HepG2 (cell line): ENCODE data around the gene RAD50. TPM values are rescaled to one million over a fixed set of nuclear protein-coding genes. Genes with fewer than 3 reads are reported as not detected.

Experiments
- ATAC-seq: fragments of 200-7000 bp; cut with Tn5 transposase; 3 replicates; pipeline ENCODE4 v1.9.1; 2020; ENCODE audit warnings: mild to moderate bottlenecking, moderate library complexity
- BruUV-seq: library from RNA; stranded (reverse); fragments of 400-500 nt; replicated peaks from 2 replicates; lab custom pipeline; 2021; lab: Mats Ljungman, UMichigan
- CTCF ChIA-PET: fragments of 300-600 bp; formaldehyde crosslinking; extraction: SDS; loops from one replicate; lab custom pipeline; 2021; ENCODE audit warnings: low total read pairs, inconsistent platforms, low intra/inter-chr PET ratio; lab: Yijun Ruan, JAX
- POLR2A ChIA-PET: fragments of 350-600 bp; sonication (Branson Sonifier 250); formaldehyde crosslinking; loops from one replicate; lab custom pipeline; 2020; ENCODE audit warnings: antibody characterized with exemption, inconsistent platforms; lab: Yijun Ruan, JAX
- DNase-seq: peaks from one replicate; pipeline ENCODE4 v3.0.0-alpha.2; 2015; ENCODE audit warnings: low spot score
- FAIRE-seq: peaks from 3 replicates; lab custom pipeline; 2011; peaks lifted over from hg19 to GRCh38; lab: Jason Lieb, UNC
- H2AFZ ChIP-seq: one replicate; pipeline ENCODE4 v1.6.1; 2011; ENCODE audit warnings: low read length, inconsistent platforms
- H3K27ac ChIP-seq: fragments of 300-600 bp; 3 replicates; pipeline ENCODE4 v1.8.0; 2011; ENCODE audit warnings: mixed run types, mild to moderate bottlenecking, mixed read lengths, low read length, inconsistent platforms; ENCODE audit not compliant: insufficient read depth; ENCODE audit errors: extremely low read length
- H3K27me3 ChIP-seq, 2 experiments: fragments of 200-600 bp in 1 of 2; 2 replicates in 1 of 2; 3 replicates in 1 of 2; pipeline versions ENCODE4 v1.6.0 to v1.8.0; 2011; ENCODE audit warnings: low read length in 2 of 2, mild to moderate bottlenecking in 2 of 2, moderate library complexity in 2 of 2, inconsistent platforms in 1 of 2; ENCODE audit not compliant: insufficient read depth in 2 of 2, control insufficient read depth in 1 of 2
- H3K36me3 ChIP-seq, 2 experiments: fragments of 200-600 bp in 1 of 2; replicated peaks in 1 of 2; 2 replicates in 1 of 2; 3 replicates in 1 of 2; pipeline versions ENCODE4 v1.5.1 to v1.8.0; 2011; ENCODE audit warnings: low read length in 2 of 2, inconsistent platforms in 1 of 2; ENCODE audit not compliant: insufficient read depth in 2 of 2, control insufficient read depth in 1 of 2
- H3K4me1 ChIP-seq: 2 replicates; pipeline ENCODE4 v1.5.1; 2012; ENCODE audit warnings: low read length, inconsistent platforms; ENCODE audit not compliant: insufficient read depth
- H3K4me2 ChIP-seq: 2 replicates; pipeline ENCODE4 v1.6.0; 2011; ENCODE audit warnings: low read depth, low read length, inconsistent platforms
- H3K4me3 ChIP-seq, 3 experiments: fragments of 200-600 bp in 1 of 3; sonication (generic), shearing (Covaris generic) in 1 of 3; replicated peaks in 1 of 3; 2 replicates each; pipeline ENCODE4 v1.5.1; 2011 to 2016; ENCODE audit warnings: low read length in 3 of 3, inconsistent platforms in 2 of 3, low read depth in 2 of 3, mild to moderate bottlenecking in 2 of 3, control low read depth in 1 of 3, mixed read lengths in 1 of 3; ENCODE audit not compliant: insufficient read depth in 1 of 3
- H3K79me2 ChIP-seq: one replicate; pipeline ENCODE4 v1.6.1; 2011; ENCODE audit warnings: low read length, inconsistent platforms; ENCODE audit not compliant: insufficient read depth
- H3K9ac ChIP-seq: 2 replicates; pipeline ENCODE4 v1.6.0; 2011; ENCODE audit warnings: mild to moderate bottlenecking, low read depth, low read length, inconsistent platforms; ENCODE audit not compliant: insufficient read depth
- H3K9me3 ChIP-seq: 2 replicates; pipeline ENCODE4 v1.5.1; 2012; ENCODE audit warnings: mild to moderate bottlenecking, low read length
- H4K20me1 ChIP-seq: 2 replicates; pipeline ENCODE4 v1.6.0; 2011; ENCODE audit warnings: inconsistent platforms, mild to moderate bottlenecking, low read length, moderate library complexity; ENCODE audit not compliant: insufficient read depth
- HES4 ChIP-seq: sonication (generic); formaldehyde crosslinking; IDR thresholded peaks from 2 replicates; pipeline ENCODE4 v1.9.0; 2021; ENCODE audit warnings: mild to moderate bottlenecking, missing genetic modification reagents, borderline replicate concordance
- HNRNPLL ChIP-seq: fragments of 200-400 bp; formaldehyde crosslinking; IDR thresholded peaks from 2 replicates; pipeline ENCODE4 v1.6.1; 2017; ENCODE audit warnings: mild to moderate bottlenecking, low read depth, low read length; ENCODE audit not compliant: poor library complexity, severe bottlenecking
- MTA1 ChIP-seq: sonication (generic); formaldehyde crosslinking; IDR thresholded peaks from 2 replicates; pipeline ENCODE4 v1.4.0; 2020; ENCODE audit warnings: missing genetic modification reagents, mild to moderate bottlenecking, borderline replicate concordance
- RELA ChIP-seq: sonication (generic); formaldehyde crosslinking; IDR thresholded peaks from 2 replicates; pipeline ENCODE4 v1.4.0; 2020; ENCODE audit warnings: missing genetic modification reagents
- TBX3 ChIP-seq: fragments of 450-650 bp; IDR thresholded peaks from 2 replicates; pipeline ENCODE4 v1.6.1; 2017; ENCODE audit warnings: antibody characterized with exemption, mild to moderate bottlenecking, inconsistent platforms, borderline replicate concordance
- ZC3H4 ChIP-seq: sonication (generic); formaldehyde crosslinking; IDR thresholded peaks from 2 replicates; pipeline ENCODE4 v1.4.0; 2020; ENCODE audit warnings: missing genetic modification reagents, borderline replicate concordance
- ZNF850 ChIP-seq: sonication (generic); formaldehyde crosslinking; conservative IDR thresholded peaks from 2 replicates; pipeline ENCODE4 v1.9.0; 2021; ENCODE audit warnings: mild to moderate bottlenecking, missing genetic modification reagents
- WGBS: methylation state at CpG from one replicate; pipeline ENCODE4 v1.1.6; 2017; ENCODE audit warnings: low lambda C conversion rate; 5-methylcytosine and 5-hydroxymethylcytosine counted together
- in situ Hi-C: cut with HindIII; loops from 2 replicates; pipeline ENCODE4 v1.10.0; 2017; ENCODE audit warnings: low pct_unique_long_range_greater_than_20kb; ENCODE audit not compliant: extremely low pct_ligation_motif_present
- intact Hi-C: fragments of 100-400 bp; cut with micrococcal nuclease; formaldehyde crosslinking; loops from one replicate; pipeline ENCODE4 v1.10.0; 2022; ENCODE audit not compliant: unreplicated experiment
- polyA plus RNA-seq, 8 experiments: library from polyadenylated mRNA; depleted of rRNA in 3 of 8; stranded (reverse) in 7 of 8; unstranded in 1 of 8; fragments of >200 nt; fragmentation: Illumina TruSeq in 4 of 8; extraction: Trizol in 4 of 8; gene quantifications; 2 replicates each; pipeline versions ENCODE4 v1.2.1 to v1.2.3, GENCODE V29; 2011 to 2016; ENCODE audit warnings: low read depth in 4 of 8, missing spikeins in 1 of 8, mixed read lengths in 1 of 8; ENCODE audit not compliant: insufficient read depth in 1 of 8
- total RNA-seq, 5 experiments: library from RNA; depleted of rRNA; stranded (reverse); fragments of >200 nt; fragmentation: Illumina TruSeq; extraction: Trizol; gene quantifications; 2 replicates each; pipeline ENCODE4 v1.2.3, GENCODE V29; 2016; ENCODE audit warnings: low read depth in 1 of 5
- TF ChIP-seq, protein P1 (sequence below): sonication (generic); formaldehyde crosslinking; IDR thresholded peaks from 2 replicates; pipeline ENCODE4 v1.4.0; 2020; ENCODE audit warnings: missing genetic modification reagents, borderline replicate concordance
- TF ChIP-seq, protein P2 (sequence below): sonication (generic); formaldehyde crosslinking; IDR thresholded peaks from 2 replicates; pipeline ENCODE4 v1.5.0; 2020; ENCODE audit warnings: missing genetic modification reagents
- TF ChIP-seq, protein P3 (sequence below): sonication (generic); formaldehyde crosslinking; IDR thresholded peaks from 2 replicates; pipeline ENCODE4 v1.4.0; 2020; ENCODE audit warnings: mild to moderate bottlenecking, missing genetic modification reagents
- TF ChIP-seq, protein P4 (sequence below): sonication (generic); formaldehyde crosslinking; IDR thresholded peaks from 2 replicates; pipeline ENCODE4 v1.4.0; 2020; ENCODE audit warnings: mild to moderate bottlenecking, missing genetic modification reagents

The RAD50 gene
- total and polyA plus RNA-seq, 2 of the 13 experiments (the other 11 are each of a cell fraction or from before 2014, with no cell fraction given) = 19.2 to 23.4 TPM

DNA sequence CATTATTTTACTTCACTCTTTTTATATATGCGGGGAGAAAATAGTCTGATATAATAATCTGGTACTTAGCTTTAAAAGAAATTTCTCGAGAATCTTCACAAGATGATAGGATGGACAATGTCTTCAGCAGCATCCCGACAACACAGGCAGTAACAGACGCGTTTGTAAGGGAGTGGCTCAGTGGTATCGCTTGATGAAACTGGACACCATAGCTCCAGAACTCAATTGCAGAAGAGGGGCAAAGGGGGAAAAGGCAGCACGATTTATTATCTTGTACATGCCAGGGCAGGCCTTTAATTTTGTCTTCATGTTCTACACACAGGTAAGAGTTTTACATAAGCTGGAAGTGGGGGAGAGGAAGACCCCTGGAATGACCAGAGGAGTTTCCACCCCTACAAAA is 132.7 kb downstream of the RAD50 start:
- no peak overlapping the region for H3K4me3 ChIP-seq
- intact Hi-C loops (no loop called here), in situ Hi-C loops (no loop called here)
- ChIA-PET POLR2A (no interaction called here), CTCF (no interaction called here)
- no peaks in the 10 kb centered on the region for H3K36me3 ChIP-seq
- ATAC-seq = no peak
- no peaks in the 10 kb centered on the region for H4K20me1 ChIP-seq
- no peak overlapping the region for H2AFZ ChIP-seq
- no peak overlapping the region for H3K4me2 ChIP-seq
- no peak overlapping the region for H3K9ac ChIP-seq
- DNase-seq = no peak
- no peak for FAIRE-seq
- H3K27ac ChIP-seq = no peak overlapping the region
- no TSS peak for BruUV-seq
- no peaks in the 10 kb centered on the region for H3K9me3 ChIP-seq
- no peaks in the 10 kb centered on the region for H3K79me2 ChIP-seq
- no peaks in the 10 kb centered on the region for H3K4me1 ChIP-seq
- WGBS = 90% methylated on average over 7 of the region's 7 CpGs
- no peaks in the 10 kb centered on the region for H3K27me3 ChIP-seq
- TF ChIP-seq, protein P1, sequence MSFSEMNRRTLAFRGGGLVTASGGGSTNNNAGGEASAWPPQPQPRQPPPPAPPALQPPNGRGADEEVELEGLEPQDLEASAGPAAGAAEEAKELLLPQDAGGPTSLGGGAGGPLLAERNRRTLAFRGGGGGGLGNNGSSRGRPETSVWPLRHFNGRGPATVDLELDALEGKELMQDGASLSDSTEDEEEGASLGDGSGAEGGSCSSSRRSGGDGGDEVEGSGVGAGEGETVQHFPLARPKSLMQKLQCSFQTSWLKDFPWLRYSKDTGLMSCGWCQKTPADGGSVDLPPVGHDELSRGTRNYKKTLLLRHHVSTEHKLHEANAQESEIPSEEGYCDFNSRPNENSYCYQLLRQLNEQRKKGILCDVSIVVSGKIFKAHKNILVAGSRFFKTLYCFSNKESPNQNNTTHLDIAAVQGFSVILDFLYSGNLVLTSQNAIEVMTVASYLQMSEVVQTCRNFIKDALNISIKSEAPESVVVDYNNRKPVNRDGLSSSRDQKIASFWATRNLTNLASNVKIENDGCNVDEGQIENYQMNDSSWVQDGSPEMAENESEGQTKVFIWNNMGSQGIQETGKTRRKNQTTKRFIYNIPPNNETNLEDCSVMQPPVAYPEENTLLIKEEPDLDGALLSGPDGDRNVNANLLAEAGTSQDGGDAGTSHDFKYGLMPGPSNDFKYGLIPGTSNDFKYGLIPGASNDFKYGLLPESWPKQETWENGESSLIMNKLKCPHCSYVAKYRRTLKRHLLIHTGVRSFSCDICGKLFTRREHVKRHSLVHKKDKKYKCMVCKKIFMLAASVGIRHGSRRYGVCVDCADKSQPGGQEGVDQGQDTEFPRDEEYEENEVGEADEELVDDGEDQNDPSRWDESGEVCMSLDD = no peak
- TF ChIP-seq TBX3 (no peak), ZC3H4 (CRISPR knock-in tag) (no peak), HNRNPLL (no peak), ZNF850 (no peak), HES4 (no peak), MTA1 (CRISPR knock-in tag) (no peak), RELA (CRISPR knock-in tag) (no peak)
- TF ChIP-seq, protein P2, sequence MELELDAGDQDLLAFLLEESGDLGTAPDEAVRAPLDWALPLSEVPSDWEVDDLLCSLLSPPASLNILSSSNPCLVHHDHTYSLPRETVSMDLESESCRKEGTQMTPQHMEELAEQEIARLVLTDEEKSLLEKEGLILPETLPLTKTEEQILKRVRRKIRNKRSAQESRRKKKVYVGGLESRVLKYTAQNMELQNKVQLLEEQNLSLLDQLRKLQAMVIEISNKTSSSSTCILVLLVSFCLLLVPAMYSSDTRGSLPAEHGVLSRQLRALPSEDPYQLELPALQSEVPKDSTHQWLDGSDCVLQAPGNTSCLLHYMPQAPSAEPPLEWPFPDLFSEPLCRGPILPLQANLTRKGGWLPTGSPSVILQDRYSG (CRISPR knock-in tag) = no peak
- TF ChIP-seq, protein P3, sequence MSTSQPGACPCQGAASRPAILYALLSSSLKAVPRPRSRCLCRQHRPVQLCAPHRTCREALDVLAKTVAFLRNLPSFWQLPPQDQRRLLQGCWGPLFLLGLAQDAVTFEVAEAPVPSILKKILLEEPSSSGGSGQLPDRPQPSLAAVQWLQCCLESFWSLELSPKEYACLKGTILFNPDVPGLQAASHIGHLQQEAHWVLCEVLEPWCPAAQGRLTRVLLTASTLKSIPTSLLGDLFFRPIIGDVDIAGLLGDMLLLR (CRISPR knock-in tag) = no peak
- TF ChIP-seq, protein P4, sequence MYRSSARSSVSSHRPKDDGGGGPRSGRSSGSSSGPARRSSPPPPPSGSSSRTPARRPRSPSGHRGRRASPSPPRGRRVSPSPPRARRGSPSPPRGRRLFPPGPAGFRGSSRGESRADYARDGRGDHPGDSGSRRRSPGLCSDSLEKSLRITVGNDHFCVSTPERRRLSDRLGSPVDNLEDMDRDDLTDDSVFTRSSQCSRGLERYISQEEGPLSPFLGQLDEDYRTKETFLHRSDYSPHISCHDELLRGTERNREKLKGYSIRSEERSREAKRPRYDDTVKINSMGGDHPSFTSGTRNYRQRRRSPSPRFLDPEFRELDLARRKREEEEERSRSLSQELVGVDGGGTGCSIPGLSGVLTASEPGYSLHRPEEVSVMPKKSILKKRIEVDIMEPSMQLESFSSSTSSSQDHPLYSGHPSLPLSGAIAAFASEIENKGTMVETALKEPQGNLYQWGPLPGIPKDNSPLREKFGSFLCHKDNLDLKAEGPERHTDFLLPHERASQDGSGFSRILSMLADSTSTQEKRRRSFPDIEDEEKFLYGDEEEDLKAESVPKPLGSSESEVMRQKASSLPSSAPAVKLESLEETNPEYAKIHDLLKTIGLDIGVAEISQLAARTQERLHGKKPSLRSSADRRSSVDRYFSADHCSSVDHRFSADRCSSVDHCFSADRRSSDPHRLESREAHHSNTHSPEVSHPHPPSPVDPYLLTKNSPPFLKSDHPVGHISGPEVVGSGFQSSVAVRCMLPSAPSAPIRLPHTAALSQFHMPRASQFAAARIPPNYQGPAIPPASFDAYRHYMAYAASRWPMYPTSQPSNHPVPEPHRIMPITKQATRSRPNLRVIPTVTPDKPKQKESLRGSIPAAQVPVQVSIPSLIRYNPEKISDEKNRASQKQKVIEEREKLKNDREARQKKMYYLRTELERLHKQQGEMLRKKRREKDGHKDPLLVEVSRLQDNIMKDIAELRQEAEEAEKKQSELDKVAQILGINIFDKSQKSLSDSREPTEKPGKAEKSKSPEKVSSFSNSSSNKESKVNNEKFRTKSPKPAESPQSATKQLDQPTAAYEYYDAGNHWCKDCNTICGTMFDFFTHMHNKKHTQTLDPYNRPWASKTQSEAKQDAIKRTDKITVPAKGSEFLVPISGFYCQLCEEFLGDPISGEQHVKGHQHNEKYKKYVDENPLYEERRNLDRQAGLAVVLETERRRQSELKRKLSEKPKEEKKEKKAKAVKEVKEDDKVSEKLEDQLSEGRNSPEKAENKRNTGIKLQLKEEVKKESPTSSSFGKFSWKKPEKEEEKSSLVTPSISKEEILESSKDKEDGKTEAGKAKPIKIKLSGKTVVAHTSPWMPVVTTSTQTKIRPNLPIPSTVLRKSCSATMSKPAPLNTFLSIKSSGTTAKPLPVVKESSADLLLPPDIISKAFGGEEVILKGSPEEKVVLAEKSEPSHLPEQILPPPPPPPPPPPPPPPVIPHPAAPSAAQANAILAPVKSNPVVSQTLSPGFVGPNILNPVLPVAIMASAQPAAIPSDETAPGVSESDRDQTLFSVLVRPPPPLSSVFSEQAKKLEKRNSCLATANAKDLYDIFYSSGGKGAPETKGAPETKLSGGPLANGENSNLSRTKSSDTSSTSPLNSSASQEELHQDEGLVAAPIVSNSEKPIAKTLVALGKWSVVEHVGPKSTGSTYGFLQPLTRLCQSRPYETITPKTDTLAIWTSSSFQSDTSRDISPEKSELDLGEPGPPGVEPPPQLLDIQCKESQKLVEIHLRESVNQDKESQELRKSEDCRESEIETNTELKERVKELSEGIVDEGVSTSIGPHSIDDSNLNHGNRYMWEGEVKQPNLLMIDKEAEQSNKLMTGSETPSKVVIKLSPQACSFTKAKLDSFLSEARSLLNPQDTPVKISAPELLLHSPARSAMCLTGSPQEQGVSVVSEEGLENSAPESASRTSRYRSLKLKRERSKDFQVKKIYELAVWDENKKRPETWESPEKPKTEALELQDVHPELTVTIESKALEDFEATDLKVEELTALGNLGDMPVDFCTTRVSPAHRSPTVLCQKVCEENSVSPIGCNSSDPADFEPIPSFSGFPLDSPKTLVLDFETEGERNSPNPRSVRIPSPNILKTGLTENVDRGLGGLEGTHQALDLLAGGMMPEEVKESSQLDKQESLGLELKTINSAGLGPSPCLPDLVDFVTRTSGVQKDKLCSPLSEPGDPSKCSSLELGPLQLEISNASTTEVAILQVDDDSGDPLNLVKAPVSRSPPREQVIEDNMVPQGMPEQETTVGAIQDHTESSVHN (CRISPR knock-in tag) = no peak
